Stimulated activated naive CD8-positive, alpha-beta T cell treated with anti-CD3 and anti-CD28 coated beads, Interleukin-15, amount 100 ng/mL, for 72 hours (primary cell): ENCODE measurements around the gene BTBD2.
A peak's percentile ranks its signal among the peaks of the same experiment; 100 is the strongest.

Source experiments
- ATAC-seq: fragments of 150-1000 bp; cut with Tn5 transposase; 2 replicates; pipeline ENCODE4 v1.10.0; 2021; ENCODE audit warnings: mild to moderate bottlenecking, moderate library complexity
- DNase-seq, 2 donors: peaks; one replicate each; pipeline ENCODE4 v3.0.0; 2021 to 2022
- H3K27ac Mint-ChIP-seq, 2 donors: one replicate each; pipeline ENCODE4 v1.8.0; 2022; ENCODE audit warnings: mild to moderate bottlenecking in 2 of 2, mixed read lengths in 2 of 2, moderate library complexity in 2 of 2
- H3K27me3 Mint-ChIP-seq: one replicate; pipeline ENCODE4 v1.8.0; 2022; ENCODE audit warnings: mixed read lengths
- H3K4me1 Mint-ChIP-seq: one replicate; pipeline ENCODE4 v1.8.0; 2022; ENCODE audit warnings: mild to moderate bottlenecking, mixed read lengths
- H3K4me3 Mint-ChIP-seq, 2 donors: one replicate each; pipeline ENCODE4 v1.8.0; 2022; ENCODE audit warnings: mild to moderate bottlenecking in 2 of 2, mixed read lengths in 2 of 2, moderate library complexity in 1 of 2
- H3K9me3 Mint-ChIP-seq, 2 donors: one replicate each; pipeline ENCODE4 v1.8.0; 2022; ENCODE audit warnings: mixed read lengths in 2 of 2

Gene BTBD2

DNA sequence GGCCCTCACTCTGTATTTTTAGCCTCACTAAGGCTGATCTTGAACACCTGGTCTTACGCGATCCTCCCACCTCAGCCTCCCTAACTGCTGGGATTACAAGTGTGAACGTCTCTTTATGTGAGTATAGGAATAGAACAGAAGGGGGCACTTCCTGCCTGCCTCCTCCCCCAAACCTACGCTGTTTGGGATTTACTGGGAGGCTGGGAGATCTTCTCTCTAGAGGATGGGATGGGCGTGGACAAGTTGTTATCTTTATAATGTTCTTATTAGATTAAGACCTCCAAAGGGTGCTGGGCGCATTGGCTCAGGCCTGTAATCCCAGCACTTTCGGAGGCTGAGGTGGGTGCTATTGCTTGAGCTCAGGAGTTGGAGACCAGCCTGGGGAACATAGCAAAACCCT, 77.4 kb downstream of the BTBD2 start:
- DNase-seq (no peak), ATAC-seq (no peak)
- Mint-ChIP-seq H3K27me3 (no peaks in the 10 kb centered on the region), H3K4me1 (peaks cover 16% of the 10 kb centered on the region), H3K9me3 (peaks cover 0 to 12% of the 10 kb centered on the region in 2 donors), H3K27ac (no peak overlapping the region), H3K4me3 (no peak overlapping the region)

DNA sequence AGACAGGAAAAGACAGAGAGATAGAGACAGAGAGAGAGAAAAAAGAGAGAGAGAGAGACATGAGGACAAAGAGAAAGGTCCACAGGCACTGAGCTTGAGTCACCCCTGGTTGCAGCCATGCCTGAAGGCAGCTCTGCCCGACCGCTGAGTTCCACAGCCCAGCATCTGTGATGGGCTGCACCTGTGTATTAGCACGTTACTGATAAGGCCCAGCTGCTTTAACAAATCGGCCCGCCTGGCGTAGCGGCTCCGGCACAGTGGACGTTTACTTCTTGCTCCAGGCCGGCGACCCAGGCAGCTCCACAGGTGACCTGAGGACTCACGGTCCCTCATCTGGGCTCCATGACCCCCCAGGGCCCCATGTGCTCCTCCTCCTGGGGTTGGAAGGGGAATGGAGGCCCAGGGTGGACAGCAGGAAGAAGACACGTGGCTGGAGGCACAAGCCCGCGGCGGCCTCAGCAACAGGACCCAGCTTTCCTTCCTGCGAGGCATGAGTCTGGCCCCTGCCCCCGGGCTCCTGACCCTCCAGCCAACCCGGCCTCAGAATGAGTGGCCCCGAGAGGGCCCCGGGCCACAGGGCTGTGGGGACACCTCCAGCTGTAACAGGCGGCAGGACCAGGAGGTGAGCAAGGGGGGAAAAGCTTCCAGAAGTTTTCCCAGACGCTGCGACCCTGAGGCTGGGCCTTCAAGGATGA, 78.5 kb downstream of the BTBD2 start:
- Mint-ChIP-seq H3K27ac (no peak overlapping the region), H3K4me3 (no peak overlapping the region), H3K27me3 (no peaks in the 10 kb centered on the region), H3K9me3 (peaks cover 0 to 18% of the 10 kb centered on the region in 2 donors), H3K4me1 (peaks cover 10% of the 10 kb centered on the region)
- DNase-seq: no peak
- no peak for ATAC-seq

DNA sequence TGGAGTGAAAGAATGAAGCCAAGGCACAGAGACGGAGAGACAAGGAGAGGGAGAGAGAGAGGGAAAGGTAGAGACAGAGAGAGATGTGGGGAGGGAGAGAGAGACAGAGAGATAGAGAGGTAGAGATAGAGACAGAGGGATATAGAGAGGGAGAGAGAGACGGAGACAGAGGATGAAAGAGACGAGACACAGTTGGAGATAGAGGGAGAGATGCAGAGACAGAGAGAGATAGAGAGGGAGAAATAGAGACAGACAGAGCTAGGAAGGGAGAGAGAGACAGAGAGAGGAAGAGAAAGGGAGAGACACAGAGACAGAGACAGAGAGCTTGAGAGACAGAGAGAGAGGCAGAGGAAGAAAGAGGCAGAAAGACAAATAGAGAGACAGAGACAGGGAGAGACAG, 79.1 kb downstream of the BTBD2 start:
- Mint-ChIP-seq H3K4me3 (no peak overlapping the region), H3K27ac (no peak overlapping the region), H3K9me3 (peaks cover 0 to 19% of the 10 kb centered on the region in 2 donors), H3K4me1 (peaks cover 10% of the 10 kb centered on the region), H3K27me3 (no peaks in the 10 kb centered on the region)
- ATAC-seq: no peak
- no peak for DNase-seq

DNA sequence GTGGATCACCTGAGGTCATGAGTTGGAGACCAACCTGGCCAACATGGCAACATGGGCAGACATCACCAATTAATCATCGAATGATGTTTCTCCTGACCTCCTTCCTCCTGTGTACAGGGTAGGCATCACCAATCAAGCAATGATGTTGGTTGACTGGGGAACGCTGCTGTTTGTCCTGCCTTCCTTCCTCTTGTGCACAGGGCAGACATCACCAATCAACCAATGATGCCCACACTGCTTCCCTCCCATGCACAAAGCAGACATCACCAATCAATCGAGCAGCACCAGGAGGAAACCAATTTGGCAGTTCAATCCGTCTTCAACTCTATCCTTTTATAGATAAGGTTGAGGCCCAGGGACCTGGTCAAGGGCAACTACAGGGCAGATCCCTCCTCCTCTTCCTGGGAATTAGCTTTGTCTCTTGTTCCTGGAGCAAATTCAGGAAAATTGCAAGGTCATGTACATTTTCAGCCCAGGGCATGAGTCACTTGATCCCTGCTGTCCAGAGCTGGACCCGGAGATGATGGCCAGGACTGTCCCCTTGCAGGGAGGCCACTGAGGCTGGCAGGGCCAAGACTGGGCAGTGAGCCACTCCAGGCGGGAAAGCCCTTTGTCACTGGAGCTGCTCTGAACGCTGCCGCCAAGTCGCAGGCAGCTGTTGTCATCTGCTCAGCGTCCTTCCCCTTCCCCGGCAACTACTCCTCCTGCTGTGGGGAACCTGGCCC, 79.9 kb downstream of the BTBD2 start:
- Mint-ChIP-seq H3K27ac (no peak overlapping the region), H3K27me3 (no peaks in the 10 kb centered on the region), H3K4me3 (no peak overlapping the region), H3K4me1 (peaks cover 13% of the 10 kb centered on the region), H3K9me3 (peaks cover 0 to 19% of the 10 kb centered on the region in 2 donors)
- DNase-seq (peak in 1 of 2 donors; percentile 37), ATAC-seq (peak; percentile 53)
